HCT116 (cell line): ENCODE data around the gene C1orf21. TPM values are rescaled to one million over a fixed set of nuclear protein-coding genes. Genes with fewer than 3 reads are reported as not detected.

Experiments
- ATAC-seq: fragments of 200-7000 bp; cut with Tn5 transposase; 2 replicates; pipeline ENCODE4 v1.9.1; 2020; ENCODE audit warnings: mild to moderate bottlenecking, moderate library complexity
- BruUV-seq: library from RNA; stranded (reverse); fragments of 400-500 nt; replicated peaks from 2 replicates; lab custom pipeline; 2021; lab: Mats Ljungman, UMichigan
- CTCF ChIA-PET: fragments of 300-600 bp; sonication (Branson Sonifier 250); formaldehyde crosslinking; loops from one replicate; lab custom pipeline; 2021; ENCODE audit warnings: antibody characterized with exemption; lab: Charles Lee
- POLR2A ChIA-PET: fragments of 300-600, 350-600 bp; sonication (Branson Sonifier 250); formaldehyde crosslinking; loops from one replicate; lab custom pipeline; 2021; ENCODE audit warnings: antibody characterized with exemption; lab: Charles Lee
- RAD21 ChIA-PET, 2 experiments: fragments of 300-600 bp; sonication (Branson Sonifier 250); formaldehyde crosslinking; loops; one replicate each; lab custom pipeline; 2023; ENCODE audit warnings: low total read pairs in 2 of 2; ENCODE audit not compliant: uncharacterized antibody in 2 of 2, unreplicated experiment in 2 of 2, low non-redundant PET in 1 of 2; lab: Charles Lee
- DNase-seq: peaks from one replicate; pipeline ENCODE4 v3.0.0-alpha.2; 2010; ENCODE audit warnings: low read depth, low spot score
- H2AFZ ChIP-seq: fragments of 200-600 bp; shearing (Covaris generic), sonication (generic); 2 replicates; pipeline ENCODE4 v1.6.1; 2017; ENCODE audit warnings: low read depth, mixed run types, mixed read lengths, antibody characterized with exemption, low read length; ENCODE audit not compliant: poor library complexity, severe bottlenecking
- H3K27ac ChIP-seq: 2 replicates; pipeline ENCODE4 v1.5.1; 2012; ENCODE audit warnings: low read depth, low read length
- H3K27me3 ChIP-seq: fragments of 200-600 bp; sonication (generic); 2 replicates; pipeline ENCODE4 v1.6.1; 2016; ENCODE audit warnings: mixed run types, low read length, mixed read lengths; ENCODE audit not compliant: insufficient read depth
- H3K36me3 ChIP-seq, 2 experiments: fragments of 200-500 bp in 1 of 2; fragments of 200-600 bp in 1 of 2; sonication (Bioruptor generic) in 1 of 2; sonication (generic) in 1 of 2; 2 replicates each; pipeline versions ENCODE4 v1.5.1 to v1.6.1; 2014 to 2016; ENCODE audit warnings: low read length in 2 of 2, inconsistent platforms in 1 of 2, mixed read lengths in 1 of 2, mixed run types in 1 of 2; ENCODE audit not compliant: insufficient read depth in 2 of 2, control insufficient read depth in 1 of 2
- H3K4me1 ChIP-seq, 2 experiments: fragments of 200-600 bp in 1 of 2; sonication (generic) in 1 of 2; 2 replicates each; pipeline versions ENCODE4 v1.5.1 to v1.6.1; 2012 to 2017; ENCODE audit warnings: low read length in 2 of 2, inconsistent platforms in 1 of 2, mild to moderate bottlenecking in 1 of 2, mixed read lengths in 1 of 2, mixed run types in 1 of 2, moderate library complexity in 1 of 2; ENCODE audit not compliant: insufficient read depth in 2 of 2, control insufficient read depth in 1 of 2
- H3K4me2 ChIP-seq: fragments of 200-600 bp; sonication (generic); 2 replicates; pipeline ENCODE4 v1.6.1; 2017; ENCODE audit warnings: mixed run types, low read length, mixed read lengths
- H3K4me3 ChIP-seq, 2 experiments: fragments of 200-600 bp in 1 of 2; sonication (generic) in 1 of 2; replicated peaks in 1 of 2; 2 replicates each; pipeline ENCODE4 v1.5.1; 2011 to 2016; ENCODE audit warnings: low read length in 2 of 2, control low read depth in 1 of 2, low read depth in 1 of 2, mild to moderate bottlenecking in 1 of 2, mixed read lengths in 1 of 2, mixed run types in 1 of 2
- H3K79me2 ChIP-seq: fragments of 200-600 bp; sonication (generic); 2 replicates; pipeline ENCODE4 v1.6.1; 2017; ENCODE audit warnings: mild to moderate bottlenecking, mixed run types, low read length, moderate library complexity, mixed read lengths; ENCODE audit not compliant: insufficient read depth
- H3K9ac ChIP-seq: fragments of 200-600 bp; sonication (generic); 2 replicates; pipeline ENCODE4 v1.6.1; 2016; ENCODE audit warnings: low read length, mixed read lengths
- H3K9me2 ChIP-seq: fragments of 200-600 bp; sonication (generic), shearing (Covaris generic); 2 replicates; pipeline ENCODE4 v1.6.1; 2017; ENCODE audit warnings: mixed run types, mild to moderate bottlenecking, moderate library complexity; ENCODE audit not compliant: insufficient read depth
- H3K9me3 ChIP-seq, 2 experiments: fragments of 200-500 bp in 1 of 2; fragments of 200-600 bp in 1 of 2; sonication (Bioruptor generic) in 1 of 2; sonication (generic) in 1 of 2; 2 replicates each; pipeline ENCODE4 v1.6.1; 2014 to 2017; ENCODE audit warnings: low read length in 2 of 2, mixed read lengths in 2 of 2, inconsistent platforms in 1 of 2, low read depth in 1 of 2, mild to moderate bottlenecking in 1 of 2, mixed run types in 1 of 2, moderate library complexity in 1 of 2; ENCODE audit not compliant: control insufficient read depth in 1 of 2, insufficient read depth in 1 of 2
- H4K20me1 ChIP-seq: fragments of 200-600 bp; sonication (generic), shearing (Covaris generic); 2 replicates; pipeline ENCODE4 v1.6.1; 2017; ENCODE audit warnings: mixed run types, mild to moderate bottlenecking, moderate library complexity; ENCODE audit not compliant: insufficient read depth
- ELF1 ChIP-seq: IDR thresholded peaks from 2 replicates; pipeline ENCODE4 v1.6.1; 2012; ENCODE audit warnings: low read depth, borderline replicate concordance
- FOSL1 ChIP-seq: IDR thresholded peaks from 2 replicates; pipeline ENCODE4 v1.6.1; 2012; ENCODE audit warnings: low read depth
- POLR2AphosphoS5 ChIP-seq: IDR thresholded peaks from 2 replicates; pipeline ENCODE4 v1.6.1; 2011; ENCODE audit warnings: mild to moderate bottlenecking, low read depth, low read length, moderate library complexity
- TCF7L2 ChIP-seq: IDR thresholded peaks from 2 replicates; pipeline ENCODE4 v1.7.0; 2011; ENCODE audit warnings: borderline replicate concordance, inconsistent platforms; ENCODE audit not compliant: insufficient read depth, insufficient read length; ENCODE audit errors: extremely low read depth
- ZBTB33 ChIP-seq: IDR thresholded peaks from 2 replicates; pipeline ENCODE4 v1.6.1; 2011; ENCODE audit warnings: mild to moderate bottlenecking, low read length, moderate library complexity; ENCODE audit not compliant: insufficient replicate concordance; ENCODE audit errors: extremely low read depth
- ZNF274 ChIP-seq: fragments of 200-500 bp; sonication (Bioruptor generic); IDR thresholded peaks from 2 replicates; pipeline ENCODE4 v1.6.1; 2014; ENCODE audit warnings: mild to moderate bottlenecking, low read depth, low read length, inconsistent platforms
- intact Hi-C: fragments of 100-400 bp; cut with micrococcal nuclease; formaldehyde crosslinking; loops from 2 replicates; pipeline ENCODE4 v1.10.0; 2022
- total RNA-seq: library from RNA; stranded (reverse); gene quantifications from one replicate; pipeline ENCODE4 v1.2.1, GENCODE V29; 2021; ENCODE audit not compliant: unreplicated experiment
- TF ChIP-seq, protein P1 (sequence below), 3 experiments: fragments of 200-600 bp in 1 of 3; sonication (generic) in 1 of 3; IDR thresholded peaks in 2 of 3; conservative IDR thresholded peaks in 1 of 3; 2 replicates each; pipeline ENCODE4 v1.5.1; 2012 to 2017; ENCODE audit warnings: low read depth in 2 of 3, low read length in 2 of 3, antibody characterized with exemption in 1 of 3, borderline replicate concordance in 1 of 3, control low read depth in 1 of 3, mild to moderate bottlenecking in 1 of 3, mixed read lengths in 1 of 3, mixed run types in 1 of 3, moderate library complexity in 1 of 3; ENCODE audit not compliant: insufficient read depth in 1 of 3
- TF ChIP-seq, protein P2 (sequence below): IDR thresholded peaks from 2 replicates; pipeline ENCODE4 v1.6.1; 2012; ENCODE audit warnings: low read depth

C1orf21 gene
- total RNA-seq, 1 experiment from 2014 or later: 8.9 TPM

DNA sequence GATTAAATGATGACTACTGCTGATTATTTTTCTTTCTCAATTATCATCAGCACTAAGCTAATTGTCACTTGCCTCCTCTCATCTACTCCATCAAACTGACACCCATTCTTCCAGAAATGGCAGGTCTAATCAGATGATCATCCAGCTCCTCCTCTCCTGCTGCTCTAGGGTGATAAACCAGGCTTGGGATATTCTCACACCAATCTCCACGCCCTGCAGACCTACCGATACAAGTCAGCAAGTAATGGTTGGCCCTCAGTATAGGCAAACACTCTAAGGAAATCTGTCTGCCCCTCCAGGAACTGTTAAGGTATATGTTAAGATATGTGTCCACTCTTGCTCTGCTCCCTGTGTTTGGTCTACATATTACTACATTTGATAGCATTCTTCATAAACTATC lies 36.3 kb upstream of the C1orf21 start (continued):
- TF ChIP-seq ZBTB33 (no peak), ZNF274 (no peak), TCF7L2 (no peak), ELF1 (no peak), POLR2AphosphoS5 (no peak), FOSL1 (no peak)
- TF ChIP-seq, protein P1, sequence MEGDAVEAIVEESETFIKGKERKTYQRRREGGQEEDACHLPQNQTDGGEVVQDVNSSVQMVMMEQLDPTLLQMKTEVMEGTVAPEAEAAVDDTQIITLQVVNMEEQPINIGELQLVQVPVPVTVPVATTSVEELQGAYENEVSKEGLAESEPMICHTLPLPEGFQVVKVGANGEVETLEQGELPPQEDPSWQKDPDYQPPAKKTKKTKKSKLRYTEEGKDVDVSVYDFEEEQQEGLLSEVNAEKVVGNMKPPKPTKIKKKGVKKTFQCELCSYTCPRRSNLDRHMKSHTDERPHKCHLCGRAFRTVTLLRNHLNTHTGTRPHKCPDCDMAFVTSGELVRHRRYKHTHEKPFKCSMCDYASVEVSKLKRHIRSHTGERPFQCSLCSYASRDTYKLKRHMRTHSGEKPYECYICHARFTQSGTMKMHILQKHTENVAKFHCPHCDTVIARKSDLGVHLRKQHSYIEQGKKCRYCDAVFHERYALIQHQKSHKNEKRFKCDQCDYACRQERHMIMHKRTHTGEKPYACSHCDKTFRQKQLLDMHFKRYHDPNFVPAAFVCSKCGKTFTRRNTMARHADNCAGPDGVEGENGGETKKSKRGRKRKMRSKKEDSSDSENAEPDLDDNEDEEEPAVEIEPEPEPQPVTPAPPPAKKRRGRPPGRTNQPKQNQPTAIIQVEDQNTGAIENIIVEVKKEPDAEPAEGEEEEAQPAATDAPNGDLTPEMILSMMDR (IDR thresholded peaks at IDR 0.05 in 2 of 3, conservative IDR thresholded peaks at IDR 0.05 in 1 of 3; ENCODE audit: borderline replicate concordance in 1 of 3, insufficient read depth in 1 of 3, low read depth in 2 of 3, low read length in 2 of 3): no peak

GRCh38 chr1:184351416-184351975 lies 35.3 kb upstream of the C1orf21 start:
- Histone ChIP-seq H2AFZ (no peak overlapping the region), H3K4me2 (no peak overlapping the region), H3K36me3 (no peaks in the 10 kb centered on the region), H3K27me3 (peaks cover 14% of the 10 kb centered on the region), H3K9ac (no peak overlapping the region), H3K4me1 (no peaks in the 10 kb centered on the region), H3K79me2 (no peaks in the 10 kb centered on the region), H3K9me2 (no peaks in the 10 kb centered on the region), H3K4me3 (no peak overlapping the region), H3K27ac (no peak overlapping the region), H3K9me3 (no peaks in the 10 kb centered on the region), H4K20me1 (no peaks in the 10 kb centered on the region)
- intact Hi-C loops: no loop called here
- ATAC-seq (no peak), DNase-seq (no peak)
- CTCF ChIA-PET: no interaction called here
- POLR2A ChIA-PET: no interaction called here
- no TSS peak for BruUV-seq
- RAD21 ChIA-PET: no interaction called here
- TF ChIP-seq, protein P2, sequence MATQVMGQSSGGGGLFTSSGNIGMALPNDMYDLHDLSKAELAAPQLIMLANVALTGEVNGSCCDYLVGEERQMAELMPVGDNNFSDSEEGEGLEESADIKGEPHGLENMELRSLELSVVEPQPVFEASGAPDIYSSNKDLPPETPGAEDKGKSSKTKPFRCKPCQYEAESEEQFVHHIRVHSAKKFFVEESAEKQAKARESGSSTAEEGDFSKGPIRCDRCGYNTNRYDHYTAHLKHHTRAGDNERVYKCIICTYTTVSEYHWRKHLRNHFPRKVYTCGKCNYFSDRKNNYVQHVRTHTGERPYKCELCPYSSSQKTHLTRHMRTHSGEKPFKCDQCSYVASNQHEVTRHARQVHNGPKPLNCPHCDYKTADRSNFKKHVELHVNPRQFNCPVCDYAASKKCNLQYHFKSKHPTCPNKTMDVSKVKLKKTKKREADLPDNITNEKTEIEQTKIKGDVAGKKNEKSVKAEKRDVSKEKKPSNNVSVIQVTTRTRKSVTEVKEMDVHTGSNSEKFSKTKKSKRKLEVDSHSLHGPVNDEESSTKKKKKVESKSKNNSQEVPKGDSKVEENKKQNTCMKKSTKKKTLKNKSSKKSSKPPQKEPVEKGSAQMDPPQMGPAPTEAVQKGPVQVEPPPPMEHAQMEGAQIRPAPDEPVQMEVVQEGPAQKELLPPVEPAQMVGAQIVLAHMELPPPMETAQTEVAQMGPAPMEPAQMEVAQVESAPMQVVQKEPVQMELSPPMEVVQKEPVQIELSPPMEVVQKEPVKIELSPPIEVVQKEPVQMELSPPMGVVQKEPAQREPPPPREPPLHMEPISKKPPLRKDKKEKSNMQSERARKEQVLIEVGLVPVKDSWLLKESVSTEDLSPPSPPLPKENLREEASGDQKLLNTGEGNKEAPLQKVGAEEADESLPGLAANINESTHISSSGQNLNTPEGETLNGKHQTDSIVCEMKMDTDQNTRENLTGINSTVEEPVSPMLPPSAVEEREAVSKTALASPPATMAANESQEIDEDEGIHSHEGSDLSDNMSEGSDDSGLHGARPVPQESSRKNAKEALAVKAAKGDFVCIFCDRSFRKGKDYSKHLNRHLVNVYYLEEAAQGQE: no peak
